Endothelial cell of umbilical vein (primary cell): ENCODE measurements around the gene PRKG1.

Experiments
- EZH2 ChIP-seq: IDR thresholded peaks from 2 replicates; pipeline ENCODE4 v1.6.1; 2012; ENCODE audit warnings: borderline replicate concordance, low read depth, mild to moderate bottlenecking, moderate library complexity, low read length, inconsistent platforms; ENCODE audit not compliant: severe bottlenecking
- POLR2A ChIP-seq: IDR thresholded peaks from 2 replicates; pipeline ENCODE4 v1.6.1; 2012; ENCODE audit warnings: low read depth, mild to moderate bottlenecking, control low read depth, low read length

DNA sequence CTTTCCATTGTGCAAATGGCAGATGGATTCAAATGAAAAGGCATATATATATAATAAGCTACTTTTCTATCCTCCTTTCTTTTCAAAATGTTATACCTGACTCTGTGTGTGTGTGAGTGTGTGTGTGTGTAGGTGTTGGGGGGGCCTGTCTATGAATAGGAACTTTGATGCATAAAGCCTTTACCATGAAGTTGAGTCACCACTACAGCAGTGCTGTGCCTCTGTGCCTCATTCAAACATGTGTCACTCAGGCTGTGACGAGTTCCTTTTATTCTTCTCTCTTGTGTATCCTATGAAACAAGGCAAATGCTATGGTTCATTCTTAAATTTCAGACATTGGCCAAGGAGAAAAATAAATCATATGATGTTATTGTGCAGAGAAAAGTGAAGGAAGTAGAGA, 1187.1 kb downstream of the PRKG1 start:
- TF ChIP-seq EZH2 (no peak), POLR2A (no peak)
